Umbilical cord (tissue), 2 donors: ENCODE measurements around the gene TMEM231. TPM values are rescaled to one million over a fixed set of nuclear protein-coding genes. Genes with fewer than 3 reads are reported as not detected.
"Not testable (repeated sequence)": the region's sequence is repeated elsewhere in the genome, so short reads cannot be mapped to it uniquely, and the experiment has no call there.

Experiments
- DNase-seq: peaks from one replicate; pipeline ENCODE4 v3.0.0-alpha.2; 2015; ENCODE audit warnings: low spot score
- total RNA-seq: library from RNA; depleted of rRNA; stranded (reverse); fragments of >200 nt; gene quantifications from one replicate; pipeline ENCODE4 v1.2.3, GENCODE V29; 2014; ENCODE audit warnings: low replicate concordance; ENCODE audit not compliant: insufficient read depth

TMEM231 gene
- total RNA-seq, 1 donor from 2014 or later: 10.4 TPM

GRCh38 chr16:75566758-75567255, 10.8 kb upstream of the TMEM231 start:
- DNase-seq: no peak

- peak; percentile 85 for DNase-seq
Measured at GRCh38 chr16:75566040-75566757, 10.1 kb upstream of the TMEM231 start, which contains the start of gene GABARAPL2. TSS of gene GABARAPL2 (plus strand) at chr16:75566379. CDS start at chr16:75566487, 108 bp downstream.

GRCh38 chr16:75565640-75566039, 9.6 kb upstream of the TMEM231 start:
- DNase-seq: no peak

- DNase-seq: peak; percentile 48
Measured at GRCh38 chr16:75559564-75560372, 3.7 kb upstream of the TMEM231 start.

GRCh38 chr16:75558846-75559401, 2.9 kb upstream of the TMEM231 start:
- no peak for DNase-seq

- no peak for DNase-seq
Measured at GRCh38 chr16:75556431-75556950, 439 bp upstream of the TMEM231 start.

GRCh38 chr16:75555213-75555706, 792 bp downstream of the TMEM231 start:
- DNase-seq: peak; percentile 97

- DNase-seq: no peak
Measured at GRCh38 chr16:75552951-75553350, 3.1 kb downstream of the TMEM231 start.

GRCh38 chr16:75550211-75550662, 5.8 kb downstream of the TMEM231 start:
- peak; percentile 47 for DNase-seq

GRCh38 chr16:75548456-75548855, 7.6 kb downstream of the TMEM231 start:
- DNase-seq: not testable (repeated sequence)

GRCh38 chr16:75546293-75546692, 9.8 kb downstream of the TMEM231 start:
- no peak for DNase-seq

- not testable (repeated sequence) for DNase-seq
Measured at GRCh38 chr16:75545879-75546278, 10.2 kb downstream of the TMEM231 start.

- DNase-seq: not testable (repeated sequence)
Measured at GRCh38 chr16:75542462-75542861, 13.6 kb downstream of the TMEM231 start.

- DNase-seq: no peak
Measured at GRCh38 chr16:75541236-75541635, 14.8 kb downstream of the TMEM231 start.

- DNase-seq: not testable (repeated sequence)
Measured at GRCh38 chr16:75538882-75539565, 17.0 kb downstream of the TMEM231 start.

- DNase-seq: no peak
Measured at GRCh38 chr16:75537776-75538175, 18.3 kb downstream of the TMEM231 start.

GRCh38 chr16:75535901-75536300, 20.2 kb downstream of the TMEM231 start, which contains the start of gene CHST5:
TSS of gene CHST5 (minus strand) at chr16:75536108. CDS start at chr16:75530384, 5,724 bp downstream.
- no peak for DNase-seq

GRCh38 chr16:75535211-75535843, 20.7 kb downstream of the TMEM231 start:
- no peak for DNase-seq

GRCh38 chr16:75534560-75535205, 21.4 kb downstream of the TMEM231 start:
- no peak for DNase-seq

- DNase-seq: no peak
Measured at GRCh38 chr16:75532791-75533190, 23.3 kb downstream of the TMEM231 start.
